Glutamatergic neuron (in vitro differentiated cells): ENCODE data around the gene CLEC16A. TPM values are rescaled to one million over a fixed set of nuclear protein-coding genes. Genes with fewer than 3 reads are reported as not detected.

ENCODE experiments used
- DNase-seq: peaks from one replicate; pipeline ENCODE4 v3.0.0; 2022
- H3K27ac Mint-ChIP-seq: one replicate; pipeline ENCODE4 v1.8.0; 2020; ENCODE audit warnings: mild to moderate bottlenecking, mixed read lengths, inconsistent platforms; ENCODE audit not compliant: unreplicated experiment
- H3K27me3 Mint-ChIP-seq: one replicate; pipeline ENCODE4 v1.8.0; 2020; ENCODE audit warnings: mild to moderate bottlenecking, moderate library complexity, mixed read lengths, inconsistent platforms; ENCODE audit not compliant: unreplicated experiment
- H3K36me3 Mint-ChIP-seq: one replicate; pipeline ENCODE4 v1.8.0; 2020; ENCODE audit warnings: mild to moderate bottlenecking, mixed read lengths, inconsistent platforms; ENCODE audit not compliant: unreplicated experiment
- H3K4me1 Mint-ChIP-seq: one replicate; pipeline ENCODE4 v1.8.0; 2020; ENCODE audit warnings: mild to moderate bottlenecking, low read depth, mixed read lengths, inconsistent platforms; ENCODE audit not compliant: unreplicated experiment
- H3K4me3 Mint-ChIP-seq: one replicate; pipeline ENCODE4 v1.8.0; 2020; ENCODE audit warnings: mild to moderate bottlenecking, mixed read lengths, inconsistent platforms; ENCODE audit not compliant: unreplicated experiment
- H3K9me3 Mint-ChIP-seq: one replicate; pipeline ENCODE4 v1.8.0; 2020; ENCODE audit warnings: mild to moderate bottlenecking, moderate library complexity, mixed read lengths, inconsistent platforms; ENCODE audit not compliant: unreplicated experiment
- CTCF ChIP-seq: fragments of 200-600 bp; sonication (generic); IDR thresholded peaks from one replicate; pipeline ENCODE4 v1.5.0; 2021; ENCODE audit not compliant: partially characterized antibody, unreplicated experiment
- total RNA-seq: library from RNA; stranded (reverse); fragmentation: NEBNext Ultra II Directional; extraction: Animal tissue kit (Norgen Biotek cat#: 25700); gene quantifications from one replicate; pipeline ENCODE4 v1.2.1, GENCODE V29; 2021; ENCODE audit not compliant: unreplicated experiment

CLEC16A gene
- total RNA-seq, 1 donor from 2014 or later = 43.0 TPM

- TF ChIP-seq CTCF = no peak
- Mint-ChIP-seq H3K9me3 (peaks cover 6% of the 10 kb centered on the region), H3K27me3 (peaks cover 1% of the 10 kb centered on the region), H3K4me1 (peaks cover 41% of the 10 kb centered on the region), H3K4me3 (no peak overlapping the region), H3K27ac (peak overlapping the region; percentile 84), H3K36me3 (no peaks in the 10 kb centered on the region)
- no peak for DNase-seq
Measured at GRCh38 chr16:11144122-11144521, 199.8 kb downstream of the CLEC16A start.

- Mint-ChIP-seq H3K27ac (no peak overlapping the region), H3K27me3 (peaks cover 3% of the 10 kb centered on the region), H3K4me3 (no peak overlapping the region), H3K4me1 (peaks cover 37% of the 10 kb centered on the region), H3K36me3 (no peaks in the 10 kb centered on the region), H3K9me3 (peaks cover 7% of the 10 kb centered on the region)
- no peak for TF ChIP-seq CTCF
- DNase-seq = no peak
Measured at GRCh38 chr16:11145173-11145818, 200.9 kb downstream of the CLEC16A start.

GRCh38 chr16:11145819-11146211 is 201.5 kb downstream of the CLEC16A start:
- H3K9me3 Mint-ChIP-seq = peaks cover 7% of the 10 kb centered on the region
- peaks cover 3% of the 10 kb centered on the region for H3K27me3 Mint-ChIP-seq
- TF ChIP-seq CTCF = no peak
- no peak overlapping the region for H3K27ac Mint-ChIP-seq
- H3K4me3 Mint-ChIP-seq = no peak overlapping the region
- H3K4me1 Mint-ChIP-seq = peaks cover 42% of the 10 kb centered on the region
- no peaks in the 10 kb centered on the region for H3K36me3 Mint-ChIP-seq
- no peak for DNase-seq

GRCh38 chr16:11147033-11147753 is 202.8 kb downstream of the CLEC16A start:
- no peak for TF ChIP-seq CTCF
- DNase-seq = no peak
- H3K4me1 Mint-ChIP-seq = peaks cover 56% of the 10 kb centered on the region
- H3K36me3 Mint-ChIP-seq = no peaks in the 10 kb centered on the region
- peaks cover 16% of the 10 kb centered on the region for H3K9me3 Mint-ChIP-seq
- no peak overlapping the region for H3K27ac Mint-ChIP-seq
- peaks cover 10% of the 10 kb centered on the region for H3K27me3 Mint-ChIP-seq
- no peak overlapping the region for H3K4me3 Mint-ChIP-seq
